ENCODE results near the gene CHMP2A.

GRCh38 chr19:58579473-58580142 lies 24.7 kb upstream of the CHMP2A start:
- no peak for TF ChIP-seq EZH2 (IDR thresholded peaks at IDR 0.05; ENCODE audit: insufficient read depth, poor library complexity, severe bottlenecking)
- TF ChIP-seq EZH2phosphoT487 (IDR thresholded peaks at IDR 0.05; ENCODE audit: insufficient read depth, low read depth), result no peak

Data from GM23248 (cell line).